ENCODE data around the gene GPR3.
"Not testable (repeated sequence)": the region's sequence is repeated elsewhere in the genome, so short reads cannot be mapped to it uniquely, and the experiment has no call there.

The GPR3 gene

DNA sequence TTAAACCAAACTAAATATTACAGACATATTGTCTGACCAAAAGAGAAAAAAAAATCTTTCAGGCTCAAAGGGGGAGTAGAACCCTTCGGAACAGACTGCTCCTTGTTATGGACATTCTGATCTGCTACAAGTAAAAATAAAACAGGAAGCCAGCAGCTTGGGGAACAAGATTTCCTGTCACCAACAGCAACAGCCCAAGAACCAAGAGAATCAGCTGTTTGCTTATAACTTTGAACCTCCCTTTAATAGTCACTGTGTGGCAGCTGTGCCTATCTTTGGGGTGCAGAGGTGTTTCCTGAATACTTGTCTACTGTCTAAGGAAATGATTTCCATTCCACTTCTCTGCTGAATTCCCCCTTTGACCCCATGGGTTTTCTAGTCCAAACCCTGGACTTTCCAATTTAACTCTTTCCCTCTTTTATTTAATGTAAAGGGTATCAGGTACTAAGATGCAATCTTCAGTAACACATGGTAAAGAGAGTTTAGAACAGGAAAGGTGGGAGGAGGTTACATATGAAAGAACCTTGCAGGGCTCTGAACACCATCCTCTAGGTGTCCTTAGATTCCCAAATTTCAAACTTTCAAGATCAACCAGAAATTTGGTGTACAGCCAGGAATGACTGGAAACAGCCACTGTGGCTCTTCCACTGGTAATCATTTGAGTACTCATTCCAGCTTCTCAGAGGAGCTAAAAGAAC is 38.6 kb downstream of the GPR3 start:
- no peak for DNase-seq

DNA sequence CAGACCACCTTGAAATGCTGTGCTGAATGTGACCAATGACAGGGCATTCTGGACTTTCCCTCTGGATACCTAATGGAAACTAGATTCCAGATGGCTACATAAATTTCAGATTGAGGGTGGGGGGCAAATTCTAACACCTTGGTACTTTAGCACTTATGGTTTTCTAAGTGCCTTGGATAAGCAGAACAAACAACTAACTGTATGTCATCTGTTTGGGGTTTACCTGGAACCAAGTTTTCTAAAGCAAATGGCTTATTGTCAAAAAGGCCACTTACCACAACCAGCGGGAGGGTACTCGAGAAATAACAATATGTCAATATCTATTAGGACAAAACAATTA is 39.1 kb downstream of the GPR3 start:
- no peak for DNase-seq

DNA sequence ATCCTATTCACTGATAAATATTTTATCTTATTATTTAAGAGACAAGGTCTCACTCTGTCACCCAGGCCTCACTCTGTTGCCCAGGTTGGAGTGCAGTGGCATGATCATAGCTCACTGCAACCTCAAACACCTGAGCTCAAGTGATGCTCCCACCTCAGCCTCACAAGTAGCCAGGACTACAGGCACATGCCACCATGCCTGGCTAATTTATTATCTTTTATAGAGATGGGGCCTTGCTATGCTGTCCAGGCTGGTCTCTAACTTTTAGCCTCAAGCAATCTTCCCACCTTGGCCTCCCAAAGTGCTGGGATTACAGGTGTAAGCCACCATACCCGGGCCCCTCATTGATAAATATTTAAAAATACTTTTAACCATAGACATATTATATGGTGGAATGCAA is 40.3 kb downstream of the GPR3 start:
- DNase-seq = not testable (repeated sequence)

DNA sequence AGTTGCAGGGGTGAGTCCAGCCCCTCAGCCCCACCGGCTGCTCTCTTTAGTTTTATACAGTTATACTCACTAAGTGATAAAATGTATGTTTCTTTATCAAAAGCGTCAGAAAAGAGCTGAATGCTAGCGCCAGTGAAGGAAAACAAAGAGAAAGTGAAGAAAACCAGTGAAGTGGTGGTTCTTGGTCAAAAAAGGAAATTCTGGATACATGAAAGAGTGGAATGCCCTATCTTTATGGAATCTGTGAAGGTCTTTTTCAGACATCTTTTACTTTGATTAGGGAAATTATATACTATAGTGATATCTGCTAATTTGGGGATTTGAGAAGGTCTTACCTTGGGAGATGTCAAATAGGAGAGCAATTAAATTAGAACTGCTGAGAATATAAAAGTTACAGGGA is 41.3 kb downstream of the GPR3 start:
- DNase-seq = no peak

DNA sequence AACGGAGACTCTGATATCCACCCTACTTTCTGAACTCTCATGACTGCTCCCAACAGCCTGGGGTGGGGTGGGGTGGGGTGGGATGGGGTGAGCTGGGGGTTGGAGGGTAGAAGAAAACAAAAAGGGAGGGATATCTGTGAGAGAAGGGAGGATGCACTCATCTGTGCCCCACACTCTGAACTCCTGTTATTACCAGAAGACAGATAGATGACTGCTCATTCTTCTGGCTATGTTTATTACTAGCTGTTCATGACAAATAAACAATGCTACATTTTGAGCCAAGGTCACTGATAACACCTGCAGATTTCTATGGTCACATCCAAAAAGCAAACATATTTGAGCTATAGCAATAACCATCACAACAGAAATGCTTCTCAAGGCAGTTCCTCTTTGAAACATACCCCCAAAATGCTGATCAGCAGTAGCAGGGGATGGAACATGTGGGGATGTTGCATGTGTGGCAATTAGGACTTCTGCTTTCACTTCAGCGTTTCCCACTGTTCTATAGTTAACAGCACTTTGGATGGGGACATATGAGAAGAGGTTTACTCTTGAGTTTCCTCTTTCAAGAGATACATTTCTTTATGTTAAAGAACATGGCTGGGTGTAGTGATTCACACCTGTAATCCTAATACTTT is 43.3 kb downstream of the GPR3 start:
- DNase-seq = no peak

DNA sequence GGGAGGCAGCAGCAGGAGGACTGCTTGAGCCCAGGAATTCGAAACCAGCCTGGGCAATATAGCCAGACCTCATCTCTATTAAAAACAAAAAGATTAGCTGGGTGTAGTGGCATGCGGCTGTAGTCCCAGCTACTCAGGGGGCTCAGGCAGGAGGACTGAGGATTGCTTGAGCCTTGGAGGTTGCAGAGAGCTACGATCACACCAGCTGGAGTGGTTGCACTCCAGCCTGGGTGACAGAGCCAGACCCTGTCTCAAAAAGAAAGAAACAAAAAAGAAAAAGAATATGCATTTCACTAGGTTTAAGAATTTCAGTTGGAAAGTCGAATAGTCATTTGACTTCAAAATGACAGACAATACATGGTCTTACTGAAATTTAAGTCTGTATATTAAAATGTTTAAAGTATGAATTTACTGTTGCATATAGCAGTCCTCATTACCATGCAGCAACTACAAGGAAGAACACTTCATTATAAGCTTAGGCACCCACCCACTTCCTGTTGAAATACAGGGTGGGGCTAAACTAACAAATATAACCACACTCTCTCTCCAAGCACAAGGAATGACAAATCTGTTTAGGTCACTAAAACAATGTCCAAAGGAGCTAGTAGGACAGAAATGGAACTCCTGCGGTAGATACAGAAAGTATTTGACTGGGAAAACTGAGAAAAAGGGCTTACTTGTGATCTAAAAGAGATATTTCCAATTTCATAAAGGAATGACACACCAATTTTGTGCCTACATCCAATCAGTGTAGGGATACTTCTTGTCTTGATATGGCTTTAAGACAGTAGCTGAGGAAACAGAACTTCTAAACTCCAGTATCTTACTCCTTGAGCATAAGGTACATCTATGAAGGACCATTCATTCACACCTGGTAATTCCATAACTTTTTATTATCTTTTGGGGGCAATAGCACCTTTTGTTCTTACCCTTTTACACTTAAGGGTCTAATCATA is 44.1 kb downstream of the GPR3 start:
- DNase-seq = no peak

DNA sequence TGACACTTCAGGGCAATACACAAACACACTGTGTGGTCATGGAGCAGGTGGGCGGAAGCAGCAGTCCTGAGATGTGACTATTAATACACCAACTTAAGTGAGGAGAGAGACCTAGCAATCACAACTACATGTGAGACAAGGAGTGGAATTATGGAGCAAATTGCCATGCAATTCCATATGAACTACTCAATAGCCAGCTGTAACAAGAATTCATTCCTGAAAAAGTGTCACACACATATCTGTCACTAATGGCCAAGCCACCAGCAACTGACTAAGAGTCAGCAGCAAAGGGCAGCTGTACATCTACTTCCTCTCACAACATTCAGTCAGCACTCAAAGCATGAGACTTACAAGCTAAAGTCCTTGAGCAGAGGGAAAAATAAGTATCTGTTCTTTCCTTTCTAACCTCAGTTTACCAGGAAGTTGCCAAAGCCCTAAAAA is 46.2 kb downstream of the GPR3 start:
- no peak for DNase-seq

DNA sequence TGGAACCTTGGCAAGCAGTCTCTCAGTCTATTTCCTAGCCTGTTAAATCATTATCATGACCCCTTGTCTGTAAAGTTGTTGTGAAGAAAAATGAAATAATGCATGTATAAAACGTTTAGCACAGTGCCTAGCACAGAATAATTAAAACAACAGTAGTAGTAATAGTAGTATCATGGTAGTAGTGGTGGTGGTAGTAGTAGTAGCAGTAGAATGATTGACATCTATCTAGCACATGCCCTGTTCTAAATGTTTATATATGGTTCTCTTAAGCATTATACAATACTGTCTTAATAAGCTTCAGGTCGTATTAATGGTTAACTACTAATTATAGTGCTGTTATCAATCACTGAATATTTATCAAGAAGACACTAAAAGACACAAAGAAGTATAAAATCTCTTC is 46.7 kb downstream of the GPR3 start:
- no peak for DNase-seq

DNA sequence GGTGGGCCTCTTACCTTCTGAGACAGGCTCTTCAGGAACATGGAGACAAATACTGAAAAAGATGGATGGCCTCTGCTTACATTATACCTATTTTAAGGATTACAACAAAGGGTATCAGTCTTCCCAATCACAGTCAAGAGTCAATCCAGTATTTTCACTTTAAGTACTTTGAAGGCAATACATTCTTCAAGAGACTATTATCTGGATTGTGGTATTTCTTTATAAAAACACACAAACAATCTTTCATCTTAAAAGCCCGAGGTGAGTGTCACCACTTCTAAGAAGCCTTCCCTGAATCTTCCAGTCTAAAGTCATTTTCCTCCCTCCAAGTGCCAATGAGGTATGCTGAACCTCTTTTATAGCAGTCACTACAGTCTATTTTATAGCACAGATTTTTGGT is 52.2 kb downstream of the GPR3 start:
- no peak for DNase-seq
